HepG2 (cell line): ENCODE results near the gene FAM228B. TPM values are rescaled to one million over a fixed set of nuclear protein-coding genes. Genes with fewer than 3 reads are reported as not detected.
A peak's percentile ranks its signal among the peaks of the same experiment; 100 is the strongest.

Experiments
- ATAC-seq: fragments of 200-7000 bp; cut with Tn5 transposase; 3 replicates; pipeline ENCODE4 v1.9.1; 2020; ENCODE audit warnings: mild to moderate bottlenecking, moderate library complexity
- BruUV-seq: library from RNA; stranded (reverse); fragments of 400-500 nt; replicated peaks from 2 replicates; lab custom pipeline; 2021; lab: Mats Ljungman, UMichigan
- CTCF ChIA-PET: fragments of 300-600 bp; formaldehyde crosslinking; extraction: SDS; loops from one replicate; lab custom pipeline; 2021; ENCODE audit warnings: low total read pairs, inconsistent platforms, low intra/inter-chr PET ratio; lab: Yijun Ruan, JAX
- POLR2A ChIA-PET: fragments of 350-600 bp; sonication (Branson Sonifier 250); formaldehyde crosslinking; loops from one replicate; lab custom pipeline; 2020; ENCODE audit warnings: antibody characterized with exemption, inconsistent platforms; lab: Yijun Ruan, JAX
- DNase-seq: peaks from one replicate; pipeline ENCODE4 v3.0.0-alpha.2; 2015; ENCODE audit warnings: low spot score
- FAIRE-seq: peaks from 3 replicates; lab custom pipeline; 2011; peaks lifted over from hg19 to GRCh38; lab: Jason Lieb, UNC
- H2AFZ ChIP-seq: one replicate; pipeline ENCODE4 v1.6.1; 2011; ENCODE audit warnings: low read length, inconsistent platforms
- H3K27ac ChIP-seq: fragments of 300-600 bp; 3 replicates; pipeline ENCODE4 v1.8.0; 2011; ENCODE audit warnings: mixed run types, mild to moderate bottlenecking, mixed read lengths, low read length, inconsistent platforms; ENCODE audit not compliant: insufficient read depth; ENCODE audit errors: extremely low read length
- H3K27me3 ChIP-seq, 2 experiments: fragments of 200-600 bp in 1 of 2; 2 replicates in 1 of 2; 3 replicates in 1 of 2; pipeline versions ENCODE4 v1.6.0 to v1.8.0; 2011; ENCODE audit warnings: low read length in 2 of 2, mild to moderate bottlenecking in 2 of 2, moderate library complexity in 2 of 2, inconsistent platforms in 1 of 2; ENCODE audit not compliant: insufficient read depth in 2 of 2, control insufficient read depth in 1 of 2
- H3K36me3 ChIP-seq, 2 experiments: fragments of 200-600 bp in 1 of 2; replicated peaks in 1 of 2; 2 replicates in 1 of 2; 3 replicates in 1 of 2; pipeline versions ENCODE4 v1.5.1 to v1.8.0; 2011; ENCODE audit warnings: low read length in 2 of 2, inconsistent platforms in 1 of 2; ENCODE audit not compliant: insufficient read depth in 2 of 2, control insufficient read depth in 1 of 2
- H3K4me1 ChIP-seq: 2 replicates; pipeline ENCODE4 v1.5.1; 2012; ENCODE audit warnings: low read length, inconsistent platforms; ENCODE audit not compliant: insufficient read depth
- H3K4me2 ChIP-seq: 2 replicates; pipeline ENCODE4 v1.6.0; 2011; ENCODE audit warnings: low read depth, low read length, inconsistent platforms
- H3K4me3 ChIP-seq, 3 experiments: fragments of 200-600 bp in 1 of 3; sonication (generic), shearing (Covaris generic) in 1 of 3; replicated peaks in 1 of 3; 2 replicates each; pipeline ENCODE4 v1.5.1; 2011 to 2016; ENCODE audit warnings: low read length in 3 of 3, inconsistent platforms in 2 of 3, low read depth in 2 of 3, mild to moderate bottlenecking in 2 of 3, control low read depth in 1 of 3, mixed read lengths in 1 of 3; ENCODE audit not compliant: insufficient read depth in 1 of 3
- H3K79me2 ChIP-seq: one replicate; pipeline ENCODE4 v1.6.1; 2011; ENCODE audit warnings: low read length, inconsistent platforms; ENCODE audit not compliant: insufficient read depth
- H3K9ac ChIP-seq: 2 replicates; pipeline ENCODE4 v1.6.0; 2011; ENCODE audit warnings: mild to moderate bottlenecking, low read depth, low read length, inconsistent platforms; ENCODE audit not compliant: insufficient read depth
- H3K9me3 ChIP-seq: 2 replicates; pipeline ENCODE4 v1.5.1; 2012; ENCODE audit warnings: mild to moderate bottlenecking, low read length
- H4K20me1 ChIP-seq: 2 replicates; pipeline ENCODE4 v1.6.0; 2011; ENCODE audit warnings: inconsistent platforms, mild to moderate bottlenecking, low read length, moderate library complexity; ENCODE audit not compliant: insufficient read depth
- ETV6 ChIP-seq: sonication (generic); formaldehyde crosslinking; conservative IDR thresholded peaks from 2 replicates; pipeline ENCODE4 v1.4.0; 2020; ENCODE audit warnings: missing genetic modification reagents
- FOXA3 ChIP-seq: IDR thresholded peaks from 2 replicates; pipeline ENCODE4 v1.6.1; 2016; ENCODE audit warnings: missing genetic modification reagents, missing compliant biosample characterization
- HINFP ChIP-seq: sonication (generic); formaldehyde crosslinking; IDR thresholded peaks from 2 replicates; pipeline ENCODE4 v1.4.0; 2020; ENCODE audit warnings: low read depth, mild to moderate bottlenecking, missing genetic modification reagents
- MTA3 ChIP-seq: sonication (generic); formaldehyde crosslinking; IDR thresholded peaks from 2 replicates; pipeline ENCODE4 v1.4.0; 2020; ENCODE audit warnings: missing genetic modification reagents
- MYNN ChIP-seq: sonication (generic); formaldehyde crosslinking; IDR thresholded peaks from 2 replicates; pipeline ENCODE4 v1.4.0; 2020; ENCODE audit warnings: mild to moderate bottlenecking, low read depth, missing genetic modification reagents
- NR0B2 ChIP-seq: sonication (generic); formaldehyde crosslinking; IDR thresholded peaks from 2 replicates; pipeline ENCODE4 v1.4.0; 2020; ENCODE audit warnings: mild to moderate bottlenecking, missing genetic modification reagents
- PBX2 ChIP-seq: IDR thresholded peaks from 2 replicates; pipeline ENCODE4 v1.6.1; 2016; ENCODE audit warnings: control low read depth
- PHF21A ChIP-seq: sonication (generic); formaldehyde crosslinking; IDR thresholded peaks from 2 replicates; pipeline ENCODE4 v1.5.0; 2020; ENCODE audit warnings: mild to moderate bottlenecking, missing genetic modification reagents
- RFXAP ChIP-seq: sonication (generic); formaldehyde crosslinking; IDR thresholded peaks from 2 replicates; pipeline ENCODE4 v1.4.0; 2020; ENCODE audit warnings: missing genetic modification reagents, borderline replicate concordance
- ZNF749 ChIP-seq: sonication (generic); formaldehyde crosslinking; IDR thresholded peaks from 2 replicates; pipeline ENCODE4 v1.8.0; 2022; ENCODE audit warnings: mild to moderate bottlenecking, missing genetic modification reagents, moderate library complexity, borderline replicate concordance
- ZNF879 ChIP-seq: sonication (generic); formaldehyde crosslinking; IDR thresholded peaks from 2 replicates; pipeline ENCODE4 v1.8.1; 2023; ENCODE audit warnings: missing genetic modification reagents
- WGBS: methylation state at CpG from one replicate; pipeline ENCODE4 v1.1.6; 2017; ENCODE audit warnings: low lambda C conversion rate; 5-methylcytosine and 5-hydroxymethylcytosine counted together
- in situ Hi-C: cut with HindIII; loops from 2 replicates; pipeline ENCODE4 v1.10.0; 2017; ENCODE audit warnings: low pct_unique_long_range_greater_than_20kb; ENCODE audit not compliant: extremely low pct_ligation_motif_present
- intact Hi-C: fragments of 100-400 bp; cut with micrococcal nuclease; formaldehyde crosslinking; loops from one replicate; pipeline ENCODE4 v1.10.0; 2022; ENCODE audit not compliant: unreplicated experiment
- polyA plus RNA-seq, 8 experiments: library from polyadenylated mRNA; depleted of rRNA in 3 of 8; stranded (reverse) in 7 of 8; unstranded in 1 of 8; fragments of >200 nt; fragmentation: Illumina TruSeq in 4 of 8; extraction: Trizol in 4 of 8; gene quantifications; 2 replicates each; pipeline versions ENCODE4 v1.2.1 to v1.2.3, GENCODE V29; 2011 to 2016; ENCODE audit warnings: low read depth in 4 of 8, missing spikeins in 1 of 8, mixed read lengths in 1 of 8; ENCODE audit not compliant: insufficient read depth in 1 of 8
- total RNA-seq, 5 experiments: library from RNA; depleted of rRNA; stranded (reverse); fragments of >200 nt; fragmentation: Illumina TruSeq; extraction: Trizol; gene quantifications; 2 replicates each; pipeline ENCODE4 v1.2.3, GENCODE V29; 2016; ENCODE audit warnings: low read depth in 1 of 5
- TF ChIP-seq, protein P1 (sequence below): sonication (generic); formaldehyde crosslinking; IDR thresholded peaks from 2 replicates; pipeline ENCODE4 v1.4.0; 2020; ENCODE audit warnings: missing genetic modification reagents

The FAM228B gene
- total and polyA plus RNA-seq, 2 of the 13 experiments (the other 11 are each of a cell fraction or from before 2014, with no cell fraction given): 0.79 to 1.1 TPM

DNA sequence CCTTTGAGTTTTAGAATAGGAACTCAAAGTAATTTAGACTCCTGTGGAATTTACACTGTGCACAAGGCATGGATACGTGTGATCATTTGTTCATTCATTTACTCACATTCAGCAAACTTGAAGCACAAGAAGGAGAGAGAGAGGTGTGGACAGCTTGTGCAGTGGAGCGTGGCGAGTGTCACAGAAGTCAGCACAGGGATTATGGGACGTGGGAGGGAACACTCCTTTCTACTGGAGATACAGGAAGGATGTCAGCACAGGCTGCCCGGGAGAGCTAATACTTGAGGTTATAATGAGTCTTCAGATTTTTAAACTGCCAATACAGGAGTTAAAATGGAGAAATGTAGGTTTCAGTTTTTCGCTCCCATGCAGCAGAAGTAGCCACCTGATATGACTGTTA, 58.6 kb downstream of the FAM228B start:
- ChIA-PET CTCF (no interaction called here), POLR2A (interaction anchor here (0.9 to 1.4 kb wide), 2 partner anchors 97 to 254 kb away, joined by 4 read pairs; partner anchors contain the start of genes ATAD2B and TP53I3)
- H3K4me3 ChIP-seq: peak overlapping the region in 1 of 3 experiments; percentile 21; a peak in 1 of 6 replicates
- no TSS peak for BruUV-seq
- no peaks in the 10 kb centered on the region for H3K79me2 ChIP-seq
- peaks cover 0 to 3% of the 10 kb centered on the region in 2 experiments; a peak in 2 of 5 replicates for H3K27me3 ChIP-seq
- in situ Hi-C loops (no loop called here), intact Hi-C loops (no loop called here)
- WGBS: 28% methylated on average over 6 of the region's 6 CpGs
- H4K20me1 ChIP-seq: no peaks in the 10 kb centered on the region
- peaks cover 18% of the 10 kb centered on the region for H3K4me1 ChIP-seq
- peak overlapping the region; percentile 58 for H2AFZ ChIP-seq
- no peak for DNase-seq
- H3K36me3 ChIP-seq: no peaks in the 10 kb centered on the region
- peak overlapping the region; percentile 89 for H3K4me2 ChIP-seq
- no peak for FAIRE-seq
- no peaks in the 10 kb centered on the region for H3K9me3 ChIP-seq
- peak; percentile 51 for ATAC-seq
- no peak overlapping the region for H3K9ac ChIP-seq
- H3K27ac ChIP-seq: no peak overlapping the region
- TF ChIP-seq NR0B2 (CRISPR knock-in tag) (no peak), PHF21A (0 out of 2 replicates have a peak, but pooled peaks have one; percentile 14)

- Histone ChIP-seq H3K27ac (no peak overlapping the region), H4K20me1 (no peaks in the 10 kb centered on the region), H3K27me3 (peaks cover 0 to 3% of the 10 kb centered on the region in 2 experiments; a peak in 2 of 5 replicates), H3K4me2 (peak overlapping the region; percentile 89), H3K9me3 (no peaks in the 10 kb centered on the region), H3K36me3 (no peaks in the 10 kb centered on the region), H3K4me3 (peak overlapping the region; percentile 21 to 51 (median 35); a peak in 5 of 6 replicates), H3K9ac (peak overlapping the region; percentile 30; the same call in 1 of the 2 replicates), H3K79me2 (no peaks in the 10 kb centered on the region), H3K4me1 (peaks cover 18% of the 10 kb centered on the region), H2AFZ (peak overlapping the region; percentile 85)
- WGBS: 1% methylated on average over 7 of the region's 7 CpGs
- ChIA-PET POLR2A (interaction anchor here (0.9 to 1.4 kb wide), 2 partner anchors 98 to 255 kb away, joined by 4 read pairs; partner anchors contain the start of genes ATAD2B and TP53I3), CTCF (no interaction called here)
- no TSS peak for BruUV-seq
- peak; percentile 89 for ATAC-seq
- intact Hi-C loops (no loop called here), in situ Hi-C loops (no loop called here)
- peak; percentile 27 for DNase-seq
- no peak for FAIRE-seq
- no peak for TF ChIP-seq RFXAP (CRISPR knock-in tag)
- TF ChIP-seq PBX2 (CRISPR knock-in tag): no peak
- peak; percentile 47 for TF ChIP-seq FOXA3 (CRISPR knock-in tag)
- TF ChIP-seq, protein P1, sequence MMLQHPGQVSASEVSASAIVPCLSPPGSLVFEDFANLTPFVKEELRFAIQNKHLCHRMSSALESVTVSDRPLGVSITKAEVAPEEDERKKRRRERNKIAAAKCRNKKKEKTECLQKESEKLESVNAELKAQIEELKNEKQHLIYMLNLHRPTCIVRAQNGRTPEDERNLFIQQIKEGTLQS (CRISPR knock-in tag): no peak
- no peak for TF ChIP-seq MYNN (CRISPR knock-in tag)
- no peak for TF ChIP-seq ZNF749 (CRISPR knock-in tag)
- TF ChIP-seq HINFP (CRISPR knock-in tag): no peak
- 0 out of 2 replicates have a peak, but pooled peaks have one; percentile 11 for TF ChIP-seq MTA3
- no peak for TF ChIP-seq ZNF879 (CRISPR knock-in tag)
- TF ChIP-seq ETV6: no peak
These were observed 59.2 kb downstream of the FAM228B start for GRCh38 chr2:24182507-24182906.
